NCI-H146 treated with DMSO at 0.1 percent for 48 hours (cell line): ENCODE results near the gene TIGIT.

Source experiments
- DNase-seq: peaks from one replicate; lab custom pipeline; 2025; ENCODE audit not compliant: unreplicated experiment; lab: John Stamatoyannopoulos, UW

The TIGIT gene

GRCh38 chr3:114351123-114351821 lies 57.4 kb downstream of the TIGIT start:
- DNase-seq, result no peak

GRCh38 chr3:114351822-114352145 lies 58.0 kb downstream of the TIGIT start:
- no peak for DNase-seq

- no peak for DNase-seq
Measured at GRCh38 chr3:114355653-114356052, 61.8 kb downstream of the TIGIT start.

- DNase-seq, result no peak
Measured at GRCh38 chr3:114356066-114356465, 62.2 kb downstream of the TIGIT start.

- no peak for DNase-seq
Measured at GRCh38 chr3:114356525-114356924, 62.7 kb downstream of the TIGIT start.
